ENCODE results near the gene TNS4.

GRCh38 chr17:40462343-40463121 is 38.9 kb downstream of the TNS4 start:
- TF ChIP-seq, protein P1, sequence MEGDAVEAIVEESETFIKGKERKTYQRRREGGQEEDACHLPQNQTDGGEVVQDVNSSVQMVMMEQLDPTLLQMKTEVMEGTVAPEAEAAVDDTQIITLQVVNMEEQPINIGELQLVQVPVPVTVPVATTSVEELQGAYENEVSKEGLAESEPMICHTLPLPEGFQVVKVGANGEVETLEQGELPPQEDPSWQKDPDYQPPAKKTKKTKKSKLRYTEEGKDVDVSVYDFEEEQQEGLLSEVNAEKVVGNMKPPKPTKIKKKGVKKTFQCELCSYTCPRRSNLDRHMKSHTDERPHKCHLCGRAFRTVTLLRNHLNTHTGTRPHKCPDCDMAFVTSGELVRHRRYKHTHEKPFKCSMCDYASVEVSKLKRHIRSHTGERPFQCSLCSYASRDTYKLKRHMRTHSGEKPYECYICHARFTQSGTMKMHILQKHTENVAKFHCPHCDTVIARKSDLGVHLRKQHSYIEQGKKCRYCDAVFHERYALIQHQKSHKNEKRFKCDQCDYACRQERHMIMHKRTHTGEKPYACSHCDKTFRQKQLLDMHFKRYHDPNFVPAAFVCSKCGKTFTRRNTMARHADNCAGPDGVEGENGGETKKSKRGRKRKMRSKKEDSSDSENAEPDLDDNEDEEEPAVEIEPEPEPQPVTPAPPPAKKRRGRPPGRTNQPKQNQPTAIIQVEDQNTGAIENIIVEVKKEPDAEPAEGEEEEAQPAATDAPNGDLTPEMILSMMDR (IDR thresholded peaks at IDR 0.05), result no peak
- TF ChIP-seq POLR2A (IDR thresholded peaks at IDR 0.05), result no peak

Measured in esophagus squamous epithelium (tissue), 4 donors.